DOHH2 (cell line): ENCODE data around the gene LTBR.

ENCODE experiments used
- H3F3A ChIP-seq: fragments of 200-600 bp; sonication (generic), shearing (Covaris generic); 2 replicates; pipeline ENCODE4 v1.6.0; 2016; ENCODE audit warnings: antibody characterized with exemption, mild to moderate bottlenecking; ENCODE audit not compliant: control insufficient read depth, insufficient read depth
- H3K27ac ChIP-seq: fragments of 200-600 bp; sonication (generic); 2 replicates; pipeline ENCODE4 v1.5.1; 2014; ENCODE audit warnings: low read depth, mild to moderate bottlenecking, low read length, moderate library complexity
- H3K27me3 ChIP-seq: fragments of 200-600 bp; sonication (generic); 2 replicates; pipeline ENCODE4 v1.6.1; 2014; ENCODE audit warnings: mild to moderate bottlenecking, low read length, mixed read lengths; ENCODE audit not compliant: control insufficient read depth
- H3K36me3 ChIP-seq: fragments of 200-600 bp; sonication (generic); 2 replicates; pipeline ENCODE4 v1.6.1; 2014; ENCODE audit warnings: mild to moderate bottlenecking, low read length, moderate library complexity, mixed read lengths; ENCODE audit not compliant: control insufficient read depth
- H3K4me1 ChIP-seq: fragments of 200-600 bp; sonication (generic); 2 replicates; pipeline ENCODE4 v1.6.1; 2014; ENCODE audit warnings: mild to moderate bottlenecking, low read length, mixed read lengths; ENCODE audit not compliant: control insufficient read depth
- H3K4me2 ChIP-seq: fragments of 200-600 bp; sonication (generic); 2 replicates; pipeline ENCODE4 v1.6.0; 2014; ENCODE audit warnings: mild to moderate bottlenecking, low read length, moderate library complexity
- H3K4me3 ChIP-seq: fragments of 200-600 bp; sonication (generic); 2 replicates; pipeline ENCODE4 v1.5.1; 2014; ENCODE audit warnings: mild to moderate bottlenecking, low read length, mixed read lengths
- H3K79me2 ChIP-seq: fragments of 200-600 bp; sonication (generic); 2 replicates; pipeline ENCODE4 v1.6.1; 2014; ENCODE audit warnings: mild to moderate bottlenecking, low read length, mixed read lengths; ENCODE audit not compliant: control insufficient read depth
- H3K9me2 ChIP-seq: fragments of 200-600 bp; sonication (generic); replicated peaks from 2 replicates; pipeline ENCODE4 v1.6.1; 2014; ENCODE audit warnings: mild to moderate bottlenecking, low read length, mixed read lengths; ENCODE audit not compliant: control insufficient read depth
- H3K9me3 ChIP-seq: fragments of 200-600 bp; sonication (generic); 2 replicates; pipeline ENCODE4 v1.6.1; 2014; ENCODE audit warnings: antibody characterized with exemption, low read length, mixed read lengths; ENCODE audit not compliant: control insufficient read depth, insufficient read depth
- H4K20me1 ChIP-seq: fragments of 200-600 bp; sonication (generic); 2 replicates; pipeline ENCODE4 v1.6.0; 2014; ENCODE audit warnings: low read depth, mild to moderate bottlenecking, antibody characterized with exemption, low read length, moderate library complexity; ENCODE audit not compliant: control insufficient read depth, insufficient read depth
- CTCF ChIP-seq: fragments of 200-600 bp; sonication (generic); IDR thresholded peaks from one replicate; pipeline ENCODE4 v1.5.1; 2014; ENCODE audit warnings: antibody characterized with exemption, mild to moderate bottlenecking, low read depth, low read length; ENCODE audit not compliant: poor library complexity, severe bottlenecking
- EZH2phosphoT487 ChIP-seq: fragments of 200-600 bp; sonication (generic); IDR thresholded peaks from 2 replicates; pipeline ENCODE4 v1.6.1; 2017; ENCODE audit warnings: borderline replicate concordance, mild to moderate bottlenecking, antibody characterized with exemption, low read length, moderate library complexity, mixed read lengths

The LTBR gene

GRCh38 chr12:6374786-6375160, 9.2 kb upstream of the LTBR start:
- no peak overlapping the region for H3K27ac ChIP-seq
- no peaks in the 10 kb centered on the region for H3K79me2 ChIP-seq
- no peaks in the 10 kb centered on the region for H3F3A ChIP-seq
- no peaks in the 10 kb centered on the region for H3K9me2 ChIP-seq
- H3K4me1 ChIP-seq: peaks cover 7% of the 10 kb centered on the region; the same call in 1 of the 2 replicates
- H3K4me3 ChIP-seq: no peak overlapping the region
- H3K9me3 ChIP-seq: no peaks in the 10 kb centered on the region
- H3K36me3 ChIP-seq: no peaks in the 10 kb centered on the region
- H3K4me2 ChIP-seq: no peak overlapping the region
- no peaks in the 10 kb centered on the region for H4K20me1 ChIP-seq
- H3K27me3 ChIP-seq: peaks cover 40% of the 10 kb centered on the region
- no peak for TF ChIP-seq EZH2phosphoT487
- TF ChIP-seq CTCF: no peak

- Histone ChIP-seq H3K27ac (no peak within 1 kb of the TSS), H3K9me3 (no peaks in the 10 kb centered on the region), H3K27me3 (peaks cover 46% of the 10 kb centered on the region), H3K4me2 (no peak within 1 kb of the TSS), H3K4me1 (peaks cover 7% of the 10 kb centered on the region; the same call in 1 of the 2 replicates), H3K9me2 (no peaks in the 10 kb centered on the region), H3K79me2 (no peaks in the 10 kb centered on the region), H3K4me3 (no peak within 1 kb of the TSS), H4K20me1 (no peaks in the 10 kb centered on the region), H3F3A (no peaks in the 10 kb centered on the region), H3K36me3 (no peaks in the 10 kb centered on the region)
- no peak for TF ChIP-seq CTCF
- TF ChIP-seq EZH2phosphoT487: no peak
Observed at GRCh38 chr12:6375269-6376078, 8.5 kb upstream of the LTBR start, which contains the start of gene SCNN1A. Gene SCNN1A, minus strand, starts transcription at chr12:6375563. Its CDS starts 780 bp downstream, at chr12:6374783.

- Histone ChIP-seq H3K9me3 (no peaks in the 10 kb centered on the region), H3K4me1 (peaks cover 2% of the 10 kb centered on the region; the same call in 1 of the 2 replicates), H3F3A (no peaks in the 10 kb centered on the region), H3K4me2 (no peak overlapping the region), H3K36me3 (no peaks in the 10 kb centered on the region), H4K20me1 (no peaks in the 10 kb centered on the region), H3K79me2 (no peaks in the 10 kb centered on the region), H3K27ac (no peak overlapping the region), H3K9me2 (no peaks in the 10 kb centered on the region), H3K27me3 (peaks cover 48% of the 10 kb centered on the region), H3K4me3 (no peak overlapping the region)
- TF ChIP-seq CTCF: no peak
- no peak for TF ChIP-seq EZH2phosphoT487
Observed at GRCh38 chr12:6376079-6376869, 7.7 kb upstream of the LTBR start.
